ENCODE data around the gene PRR18.
"Not testable (repeated sequence)": the region's sequence is repeated elsewhere in the genome, so short reads cannot be mapped to it uniquely, and the experiment has no call there.

PRR18 gene, protein sequence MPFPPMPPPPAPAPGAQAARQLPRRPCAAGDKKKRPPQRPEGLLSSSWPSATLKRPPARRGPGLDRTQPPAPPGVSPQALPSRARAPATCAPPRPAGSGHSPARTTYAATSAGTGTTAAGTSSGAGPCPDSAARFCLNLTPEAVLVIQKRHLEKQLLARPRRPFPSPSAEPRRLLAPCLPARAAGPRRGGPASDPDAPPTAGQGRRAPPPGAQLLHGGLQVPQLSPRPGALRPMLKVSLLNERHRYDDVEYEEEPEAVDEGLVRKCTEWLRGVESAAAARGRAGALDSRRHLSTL

DNA sequence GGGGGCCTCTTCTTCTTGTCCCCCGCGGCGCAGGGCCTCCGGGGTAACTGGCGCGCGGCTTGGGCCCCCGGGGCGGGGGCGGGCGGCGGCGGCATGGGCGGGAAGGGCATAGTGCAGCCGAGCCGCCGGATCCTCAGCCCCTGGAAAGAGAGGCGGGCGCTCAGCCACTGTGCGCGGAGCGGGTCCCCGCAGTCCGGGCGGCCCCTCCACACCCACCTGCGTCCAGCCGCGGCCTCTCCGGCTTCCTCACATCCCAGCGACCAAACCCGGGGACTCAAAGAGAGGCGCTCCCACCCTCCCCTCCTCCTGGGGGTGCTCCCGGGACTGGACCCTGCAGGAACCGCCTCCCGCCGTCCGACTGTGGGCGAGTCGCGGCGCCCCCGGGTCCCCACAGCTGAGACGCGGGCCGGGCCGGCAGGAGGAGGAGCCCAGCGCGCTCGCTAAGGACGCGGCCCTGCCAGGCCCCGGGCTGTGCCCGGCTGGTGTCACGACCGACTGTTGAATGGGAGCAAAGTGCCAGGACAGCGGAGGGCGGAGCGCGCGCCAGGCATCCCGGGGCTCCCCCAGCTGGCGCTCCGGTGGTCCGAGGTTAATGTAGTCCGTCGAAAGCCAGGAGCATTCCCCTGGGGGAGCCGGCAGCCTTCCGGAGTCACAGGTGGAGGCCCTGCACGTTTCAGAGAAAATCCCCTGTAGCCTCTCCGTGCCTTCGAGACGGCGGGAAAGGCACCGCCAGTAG is at the start of gene PRR18:
TSS of gene PRR18 (minus strand) at position 360 of the 736 bp plus-strand sequence. CDS start at position 110, 250 bp downstream.
- DNase-seq = peak; percentile 20

- no peak for DNase-seq
These were observed 47.4 kb upstream of the PRR18 start for GRCh38 chr6:166355552-166355951.

DNA sequence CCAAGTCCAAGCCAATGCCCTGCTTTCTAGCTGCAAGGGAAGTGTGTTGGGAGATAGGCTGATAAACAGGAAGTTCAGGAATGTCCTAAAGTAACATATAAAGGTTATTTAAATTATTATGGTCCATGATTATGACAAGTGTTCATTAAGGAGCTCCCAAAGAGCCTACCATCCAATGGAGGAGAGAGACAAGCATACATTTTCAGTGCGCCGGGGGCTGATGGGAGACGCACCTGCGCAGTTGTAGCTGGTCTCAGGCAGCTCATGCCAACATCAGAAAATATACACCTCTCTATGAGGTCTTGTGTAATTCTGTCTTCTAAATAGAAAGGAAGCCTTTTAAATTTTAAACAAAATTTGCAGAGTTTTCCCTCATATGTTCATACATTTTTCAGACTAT is 46.8 kb upstream of the PRR18 start:
- no peak for DNase-seq

- DNase-seq = no peak
These were observed 46.0 kb upstream of the PRR18 start for GRCh38 chr6:166354143-166354542.

GRCh38 chr6:166353507-166353906 is 45.3 kb upstream of the PRR18 start:
- no peak for DNase-seq

DNA sequence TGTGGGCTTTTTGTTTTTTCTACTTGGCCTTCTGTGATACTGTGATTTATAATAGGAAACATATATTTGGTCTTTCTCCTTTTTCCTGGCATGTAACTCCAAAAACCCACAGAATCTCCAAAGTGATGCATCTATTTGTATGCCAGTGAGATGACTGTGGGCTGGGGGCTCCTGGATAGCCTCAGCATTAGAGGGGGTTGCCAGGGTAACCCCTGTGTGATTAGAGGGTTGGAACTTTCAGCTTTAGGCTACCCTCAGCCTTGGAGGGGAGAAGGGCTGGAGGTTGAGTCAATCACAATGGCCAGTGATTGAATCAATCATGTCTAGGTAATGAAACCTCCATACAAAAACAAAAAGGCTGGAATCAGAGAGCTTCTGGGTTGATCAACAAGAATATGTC is 44.7 kb upstream of the PRR18 start:
- no peak for DNase-seq

GRCh38 chr6:166351715-166352285 is 43.6 kb upstream of the PRR18 start:
- DNase-seq = no peak

DNA sequence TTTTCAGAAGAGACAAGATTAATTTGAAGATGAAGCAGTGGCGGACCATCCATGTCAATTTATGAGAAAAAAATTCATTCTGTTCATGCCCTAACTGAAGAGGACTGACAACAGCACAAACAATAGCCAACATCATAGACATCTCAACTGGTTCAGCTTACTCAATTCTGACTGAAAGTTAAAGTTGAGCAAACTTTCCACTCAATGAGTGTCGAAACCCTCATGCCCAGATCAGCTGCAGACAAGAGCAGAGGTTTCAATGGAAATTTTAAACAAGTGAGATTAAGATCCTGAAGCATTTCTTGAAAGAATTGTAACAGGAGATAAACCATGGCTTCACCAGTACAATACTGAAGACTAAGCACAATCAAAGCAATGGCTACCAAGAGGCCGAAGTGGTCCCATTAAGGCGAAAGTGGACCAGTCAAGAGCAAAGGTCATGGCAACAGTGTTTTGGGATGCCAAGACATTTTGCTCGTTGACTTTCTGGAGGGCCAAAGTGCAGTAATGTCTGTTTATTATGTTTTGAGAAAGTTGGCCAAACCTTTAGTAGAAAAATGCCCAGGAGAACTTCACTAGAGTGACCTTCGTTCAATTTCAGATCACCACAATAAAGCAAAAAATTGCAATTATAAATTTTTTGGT is 40.2 kb upstream of the PRR18 start:
- DNase-seq = no peak

DNA sequence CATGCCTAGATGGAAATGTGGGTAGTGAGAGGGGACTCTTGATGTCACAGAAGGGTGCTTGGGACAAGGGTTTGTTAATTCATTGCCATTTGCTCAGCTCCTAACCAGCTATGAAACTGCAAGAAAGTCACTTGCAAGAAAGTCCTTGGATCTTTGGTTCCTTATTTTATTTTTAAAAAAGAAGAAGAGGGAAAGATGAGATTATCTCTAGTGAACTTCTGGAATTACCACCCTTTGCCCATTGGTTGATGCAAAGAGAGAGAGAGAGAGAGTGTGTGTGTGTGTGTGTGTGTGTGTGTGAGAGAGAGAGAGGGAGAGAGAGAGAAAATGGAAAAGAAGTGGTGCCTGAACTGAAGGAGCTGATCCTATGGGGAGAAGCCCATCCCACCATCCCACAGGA is 38.8 kb upstream of the PRR18 start:
- DNase-seq = no peak

DNA sequence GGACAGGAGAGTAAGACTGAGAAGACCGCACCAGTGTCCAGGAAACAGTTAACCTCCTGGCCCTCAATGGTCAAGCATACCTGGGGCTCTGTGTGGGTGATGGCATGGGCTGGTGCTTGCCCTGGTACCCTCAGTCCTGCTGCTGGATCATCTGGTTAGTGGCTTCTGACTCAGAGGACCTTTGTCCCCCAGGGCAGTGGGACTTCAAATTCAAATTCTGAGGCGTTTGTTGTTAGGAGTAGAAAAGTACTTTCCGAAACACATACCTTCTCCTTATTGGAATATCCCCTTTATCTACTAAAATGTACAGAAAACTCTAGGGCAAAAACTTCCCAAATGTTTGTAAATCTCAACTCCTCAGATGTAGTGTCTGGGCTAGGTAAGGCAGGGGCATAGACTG is 38.3 kb upstream of the PRR18 start:
- DNase-seq = no peak

- not testable (repeated sequence) for DNase-seq
These were observed 37.5 kb upstream of the PRR18 start for GRCh38 chr6:166345672-166346071.

DNA sequence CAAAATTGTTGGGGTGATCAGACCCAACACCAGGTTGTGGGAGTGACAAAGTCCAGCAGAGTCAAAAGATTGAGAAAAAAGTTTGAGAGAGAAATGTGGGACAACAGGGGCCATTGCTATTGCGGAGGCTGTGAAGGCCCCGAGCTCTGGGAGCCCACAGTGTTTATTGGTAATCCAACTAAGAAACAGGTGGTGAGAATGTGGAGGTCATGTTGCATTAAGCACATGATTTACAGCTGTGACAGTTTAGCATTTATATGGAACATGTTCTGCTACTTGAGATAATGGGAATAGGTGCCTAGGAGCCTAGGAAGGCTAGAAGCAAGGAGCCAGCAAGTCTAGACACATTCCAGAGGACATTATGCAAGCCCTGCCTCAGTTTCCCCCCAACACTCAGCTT is 36.7 kb upstream of the PRR18 start:
- DNase-seq = not testable (repeated sequence)

DNA sequence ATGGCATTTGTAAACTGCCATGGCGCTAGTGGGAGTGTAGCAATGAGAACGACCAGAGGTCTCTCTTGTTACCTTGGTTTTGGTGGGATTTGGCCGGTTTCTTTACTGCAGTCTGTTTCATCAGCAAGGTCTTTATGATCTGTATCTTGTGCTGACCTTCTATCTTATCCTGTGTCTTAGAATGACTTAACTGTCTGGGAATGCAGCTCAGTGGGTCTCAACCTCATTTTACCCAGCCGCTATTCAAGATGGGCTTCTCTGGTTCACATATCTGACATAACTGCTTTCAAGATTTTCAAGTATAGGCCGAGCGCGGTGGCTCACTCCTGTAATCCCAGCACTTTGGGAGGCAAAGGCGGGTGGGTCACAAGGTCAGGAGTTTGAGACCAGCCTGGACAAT is 36.0 kb upstream of the PRR18 start:
- DNase-seq = no peak

DNA sequence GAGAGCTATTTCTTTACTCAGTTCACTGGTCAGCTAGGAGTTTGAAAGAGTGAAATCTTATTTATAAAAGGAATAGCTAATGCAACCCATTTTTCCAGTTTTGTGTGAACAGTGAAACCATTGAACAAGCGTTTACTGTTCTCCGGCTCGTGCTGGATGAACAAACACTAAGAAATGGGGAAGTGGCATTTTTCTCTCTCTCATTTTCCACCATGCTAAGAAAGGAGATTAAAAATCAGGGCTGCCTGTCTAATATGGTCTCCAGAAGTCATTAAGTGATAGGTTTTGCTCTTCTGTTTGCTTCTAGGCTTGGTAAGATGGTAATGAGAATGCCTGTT is 34.9 kb upstream of the PRR18 start:
- DNase-seq = no peak

DNA sequence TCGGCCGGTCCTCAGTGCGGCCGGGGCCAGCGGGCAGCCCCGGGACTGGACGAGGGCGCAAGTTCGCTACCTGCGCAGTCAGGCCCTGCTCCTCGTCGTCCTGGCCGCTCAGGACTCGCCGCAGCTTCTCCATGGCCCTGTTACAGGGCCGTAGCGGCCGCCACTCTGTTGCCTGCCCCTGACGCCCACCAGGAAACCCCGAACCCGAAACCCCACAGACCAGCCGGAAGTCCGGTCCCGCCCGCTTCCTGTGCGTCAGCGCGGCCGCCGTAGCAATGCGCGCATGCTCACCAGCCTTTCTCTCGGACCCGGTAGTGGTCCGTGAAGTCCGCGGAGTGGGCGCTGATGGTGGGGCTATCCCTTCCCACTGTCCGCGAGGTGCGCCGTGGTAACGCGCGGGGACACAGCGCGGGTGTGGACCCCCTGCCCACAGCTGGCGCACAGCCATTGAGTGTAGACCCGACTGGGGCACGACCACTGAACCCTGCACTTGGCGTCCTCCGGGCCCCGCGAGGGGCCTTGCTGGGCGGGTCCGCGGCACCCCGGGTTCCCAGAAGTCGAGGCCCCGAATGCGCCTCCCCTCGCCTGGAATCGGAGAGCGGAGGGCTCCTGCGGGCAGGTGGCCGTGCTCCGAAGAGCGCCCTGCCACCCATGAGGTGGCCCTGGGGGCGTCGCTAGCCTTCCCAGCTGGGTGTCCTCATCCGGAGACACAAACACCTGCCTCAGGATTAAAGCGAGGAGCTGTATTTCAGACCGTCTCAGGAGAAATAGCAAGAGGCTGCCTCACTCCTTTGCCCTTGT is 34.4 kb upstream of the PRR18 start, which contains the start of gene SFT2D1:
TSS of gene SFT2D1 (minus strand) at position 197 of the 801 bp plus-strand sequence. CDS start at position 133, 64 bp downstream.
- DNase-seq = peak; percentile 83

GRCh38 chr6:166341977-166342348 is 33.8 kb upstream of the PRR18 start:
- no peak for DNase-seq

DNA sequence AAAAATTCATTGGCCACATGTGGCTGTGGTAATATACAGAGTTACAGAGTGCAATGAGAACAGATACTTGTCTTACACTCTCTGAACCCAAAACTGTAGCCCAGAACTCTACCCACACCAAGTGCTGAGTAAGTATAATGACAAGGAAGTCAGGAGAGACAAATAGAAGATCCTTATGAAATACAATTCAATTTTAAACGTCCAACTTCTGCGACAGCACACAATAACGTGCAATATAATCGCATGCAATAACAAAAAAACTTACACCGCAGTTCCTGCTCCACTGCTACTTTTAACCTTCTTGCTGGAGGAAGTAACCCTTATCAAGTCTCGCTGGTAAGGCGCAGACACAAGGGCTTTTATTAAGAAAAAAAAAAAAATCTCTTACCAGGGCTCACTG is 33.3 kb upstream of the PRR18 start:
- no peak for DNase-seq

DNA sequence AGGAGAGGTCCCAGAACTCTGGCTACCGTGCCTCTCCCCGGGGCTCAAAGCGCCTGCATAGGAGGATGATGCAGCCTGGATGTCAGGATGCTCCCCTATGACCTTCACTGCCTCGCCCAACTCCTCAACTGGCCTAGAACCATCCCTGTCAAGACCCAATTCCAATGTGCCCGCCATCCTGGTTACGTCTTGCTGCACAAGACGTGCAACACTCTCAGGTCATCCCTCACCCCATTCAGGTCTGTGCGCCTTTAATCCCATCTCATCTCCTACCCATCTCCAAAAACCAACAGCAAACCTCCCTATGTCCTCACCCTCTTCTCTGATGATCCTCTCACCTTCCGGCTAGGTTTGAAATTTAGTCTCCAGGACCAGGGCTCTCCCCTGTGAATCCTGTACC is 30.7 kb upstream of the PRR18 start:
- no peak for DNase-seq

GRCh38 chr6:166336847-166337246 is 28.7 kb upstream of the PRR18 start:
- DNase-seq = no peak

GRCh38 chr6:166335378-166336302 is 27.4 kb upstream of the PRR18 start:
- DNase-seq = no peak

GRCh38 chr6:166334878-166335277 is 26.7 kb upstream of the PRR18 start:
- DNase-seq = no peak
